ENCODE measurements around the gene NRG3. TPM values are rescaled to one million over a fixed set of nuclear protein-coding genes. Genes with fewer than 3 reads are reported as not detected.

NRG3 gene
- polyA plus RNA-seq, 3 donors from 2014 or later: not detected

DNA sequence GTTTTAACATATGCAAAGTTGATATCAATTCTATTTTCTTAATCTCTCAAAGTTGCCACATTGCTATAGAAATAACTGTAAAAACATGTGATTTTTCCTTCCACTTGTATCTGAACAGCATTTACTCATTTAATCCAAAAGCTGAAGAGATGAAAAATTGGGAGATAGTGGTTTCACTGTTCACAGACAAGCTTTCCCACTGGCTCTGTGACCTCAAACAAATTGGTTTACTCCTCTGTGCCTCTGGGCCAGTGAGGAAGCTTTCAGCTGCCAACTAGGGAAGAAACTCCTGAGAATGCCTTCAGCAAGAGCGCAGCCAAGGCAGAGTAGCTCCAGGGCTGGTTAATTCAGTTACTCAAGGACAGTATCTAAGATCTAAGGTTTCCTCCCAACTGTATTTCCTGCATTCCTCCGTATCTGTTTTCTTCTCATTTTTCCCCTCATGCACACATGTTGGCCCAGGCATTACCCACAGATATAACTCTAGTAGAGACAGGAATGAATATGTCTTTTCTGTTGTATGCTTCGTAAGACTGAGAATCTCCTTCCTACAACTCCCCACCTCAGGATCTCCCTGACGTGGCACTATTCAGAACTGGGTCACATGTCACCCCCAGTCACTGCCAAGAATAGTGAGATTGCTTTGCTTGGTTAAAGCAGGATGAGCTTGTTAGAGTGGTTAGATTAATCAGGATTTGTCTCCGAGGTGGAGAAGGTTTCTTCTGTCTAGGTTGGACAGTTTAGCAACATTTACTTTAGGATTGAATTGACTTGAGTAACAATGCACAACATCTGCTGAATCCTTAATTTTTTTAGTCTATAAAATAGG lies 315.7 kb downstream of the NRG3 start:
- no peak for DNase-seq
- H3K4me1 Mint-ChIP-seq: no peaks in the 10 kb centered on the region
- H3K36me3 Mint-ChIP-seq: peaks cover 0 to 4% (median 0%) of the 10 kb centered on the region in 3 donors
- peaks cover 2 to 34% (median 16%) of the 10 kb centered on the region in 6 donors for H3K9me3 Mint-ChIP-seq
- no peak overlapping the region for H3K27ac Mint-ChIP-seq
- H3K4me3 Mint-ChIP-seq: no peak overlapping the region
- H3K27me3 Mint-ChIP-seq (ENCODE audit: low read depth in 3 of 3): no peaks in the 10 kb centered on the region

GRCh38 chr10:82191653-82192052 lies 316.7 kb downstream of the NRG3 start:
- DNase-seq: no peak
- Mint-ChIP-seq H3K4me1 (no peaks in the 10 kb centered on the region), H3K4me3 (no peak overlapping the region), H3K36me3 (peaks cover 0 to 4% (median 0%) of the 10 kb centered on the region in 3 donors), H3K27ac (no peak overlapping the region), H3K9me3 (peaks cover 2 to 41% (median 13%) of the 10 kb centered on the region in 6 donors), H3K27me3 (ENCODE audit: low read depth in 3 of 3) (no peaks in the 10 kb centered on the region)

GRCh38 chr10:82192665-82193064 lies 317.7 kb downstream of the NRG3 start:
- Mint-ChIP-seq H3K9me3 (peaks cover 2 to 43% (median 9%) of the 10 kb centered on the region in 6 donors), H3K27ac (no peak overlapping the region), H3K27me3 (ENCODE audit: low read depth in 3 of 3) (no peaks in the 10 kb centered on the region), H3K36me3 (peaks cover 0 to 4% (median 0%) of the 10 kb centered on the region in 3 donors), H3K4me3 (no peak overlapping the region), H3K4me1 (no peaks in the 10 kb centered on the region)
- no peak for DNase-seq

DNA sequence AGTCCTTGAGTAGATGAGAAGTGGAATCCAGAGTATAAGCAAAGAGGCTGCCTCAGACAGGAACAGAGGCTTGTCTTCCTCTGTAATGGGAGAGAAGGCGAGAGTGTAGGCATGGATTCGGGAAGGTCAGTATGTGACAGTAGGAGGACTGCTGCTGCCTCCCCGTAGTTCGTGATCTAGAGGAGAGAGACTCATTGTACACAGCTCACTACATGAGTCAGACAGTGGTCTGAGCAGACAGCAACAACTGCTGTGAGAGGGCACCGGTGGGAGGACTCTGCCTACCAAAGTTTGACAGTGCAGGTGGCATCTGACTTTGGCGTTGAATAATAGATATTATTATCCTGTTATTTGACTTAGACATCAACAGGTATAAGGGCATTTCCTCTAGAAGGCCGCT lies 319.4 kb downstream of the NRG3 start:
- Mint-ChIP-seq H3K4me1 (no peaks in the 10 kb centered on the region), H3K9me3 (peaks cover 0 to 28% (median 6%) of the 10 kb centered on the region in 6 donors), H3K4me3 (no peak overlapping the region), H3K27me3 (ENCODE audit: low read depth in 3 of 3) (no peaks in the 10 kb centered on the region), H3K36me3 (no peaks in the 10 kb centered on the region), H3K27ac (no peak overlapping the region)
- DNase-seq: no peak

DNA sequence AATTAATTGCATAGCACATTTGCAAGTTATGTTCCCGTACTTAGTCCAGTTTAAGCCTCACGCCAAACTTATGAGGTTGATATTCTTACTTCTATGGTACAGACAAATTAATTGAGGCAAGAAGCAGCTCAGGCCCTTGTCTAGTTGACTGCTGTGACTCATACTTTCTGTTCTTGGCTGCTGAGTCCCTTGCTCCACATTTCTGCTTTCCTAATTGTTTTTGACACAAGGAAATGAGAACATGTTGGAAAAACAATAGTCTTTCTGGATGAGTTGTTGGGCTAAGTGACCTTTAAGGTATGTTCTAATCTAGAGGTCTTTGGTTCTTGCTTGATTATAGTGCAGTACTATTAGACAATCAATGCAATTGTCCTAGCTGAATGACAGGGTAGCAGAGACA lies 331.8 kb downstream of the NRG3 start:
- no peaks in the 10 kb centered on the region for H3K4me1 Mint-ChIP-seq
- H3K4me3 Mint-ChIP-seq: no peak overlapping the region

GRCh38 chr10:82208726-82209125 lies 333.7 kb downstream of the NRG3 start:
- H3K27me3 Mint-ChIP-seq (ENCODE audit: low read depth in 3 of 3): no peaks in the 10 kb centered on the region
- no peaks in the 10 kb centered on the region for H3K36me3 Mint-ChIP-seq
- H3K27ac Mint-ChIP-seq: no peak overlapping the region

More for the DNA sequence above, 331.8 kb downstream of the NRG3 start:
- Mint-ChIP-seq H3K9me3 (peaks cover 6 to 44% (median 14%) of the 10 kb centered on the region in 6 donors), H3K27ac (no peak overlapping the region), H3K27me3 (ENCODE audit: low read depth in 3 of 3) (no peaks in the 10 kb centered on the region), H3K36me3 (no peaks in the 10 kb centered on the region)
- no peak for DNase-seq

DNA sequence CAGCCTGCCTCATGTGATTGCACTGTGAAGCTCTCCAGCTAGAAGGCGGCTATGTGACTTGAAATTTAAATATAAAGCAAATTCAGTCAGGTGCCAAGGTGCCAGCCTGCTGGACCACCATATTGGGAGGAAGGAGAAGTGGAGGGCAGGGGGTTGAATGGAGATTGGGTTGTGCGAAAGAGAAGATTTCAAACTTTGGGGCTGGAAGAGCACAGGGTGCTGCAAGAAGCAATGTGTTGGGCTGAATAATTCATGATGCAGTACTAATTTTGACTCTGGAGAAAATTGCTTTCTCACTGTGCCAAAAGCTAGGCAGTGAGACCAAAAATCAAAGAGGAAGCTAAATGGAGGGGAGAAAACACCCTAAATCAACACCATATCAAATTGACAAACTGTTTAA lies 335.3 kb downstream of the NRG3 start:
- DNase-seq: no peak
- Mint-ChIP-seq H3K9me3 (peaks cover 6 to 33% (median 10%) of the 10 kb centered on the region in 6 donors), H3K27ac (no peak overlapping the region), H3K36me3 (no peaks in the 10 kb centered on the region), H3K4me3 (no peak overlapping the region), H3K27me3 (ENCODE audit: low read depth in 3 of 3) (no peaks in the 10 kb centered on the region), H3K4me1 (no peaks in the 10 kb centered on the region)

More at GRCh38 chr10:82208726-82209125, 333.7 kb downstream of the NRG3 start:
- peaks cover 6 to 39% (median 11%) of the 10 kb centered on the region in 6 donors for H3K9me3 Mint-ChIP-seq
- no peaks in the 10 kb centered on the region for H3K4me1 Mint-ChIP-seq
- DNase-seq: no peak
- H3K4me3 Mint-ChIP-seq: no peak overlapping the region

DNA sequence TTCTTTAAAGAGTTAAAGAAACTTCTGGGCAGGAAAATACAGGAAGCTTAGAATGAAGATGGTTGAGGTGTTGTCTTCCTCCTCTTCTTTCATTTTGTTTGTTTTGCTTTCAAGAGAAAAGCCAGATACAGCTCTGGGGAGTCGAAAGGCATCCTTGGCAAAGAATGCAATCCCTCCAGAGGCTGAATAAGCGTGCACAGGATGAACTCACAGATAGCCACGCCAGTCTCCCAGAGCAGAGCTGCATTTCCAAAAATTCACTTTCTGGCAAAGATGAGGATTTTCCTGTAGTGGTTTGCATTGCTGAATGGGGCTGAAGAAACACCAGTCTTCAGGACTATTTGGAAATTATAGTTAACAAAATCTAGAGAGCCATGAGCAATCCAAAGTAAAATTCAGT lies 336.4 kb downstream of the NRG3 start:
- Mint-ChIP-seq H3K36me3 (no peaks in the 10 kb centered on the region), H3K4me3 (no peak overlapping the region), H3K9me3 (peaks cover 4 to 26% (median 8%) of the 10 kb centered on the region in 6 donors), H3K27ac (no peak overlapping the region), H3K27me3 (ENCODE audit: low read depth in 3 of 3) (no peaks in the 10 kb centered on the region), H3K4me1 (no peaks in the 10 kb centered on the region)
- no peak for DNase-seq

GRCh38 chr10:82212753-82213152 lies 337.8 kb downstream of the NRG3 start:
- no peak overlapping the region for H3K4me3 Mint-ChIP-seq
- H3K36me3 Mint-ChIP-seq: no peaks in the 10 kb centered on the region
- no peaks in the 10 kb centered on the region for H3K4me1 Mint-ChIP-seq
- H3K27ac Mint-ChIP-seq: no peak overlapping the region
- H3K27me3 Mint-ChIP-seq (ENCODE audit: low read depth in 3 of 3): no peaks in the 10 kb centered on the region
- H3K9me3 Mint-ChIP-seq: peaks cover 1 to 18% (median 5%) of the 10 kb centered on the region in 6 donors
- no peak for DNase-seq

- DNase-seq: no peak
- Mint-ChIP-seq H3K36me3 (no peaks in the 10 kb centered on the region), H3K27me3 (ENCODE audit: low read depth in 3 of 3) (no peaks in the 10 kb centered on the region), H3K4me3 (no peak overlapping the region), H3K4me1 (no peaks in the 10 kb centered on the region), H3K27ac (no peak overlapping the region), H3K9me3 (peaks cover 1 to 28% (median 7%) of the 10 kb centered on the region in 6 donors)
Measured at GRCh38 chr10:82213784-82214183, 338.8 kb downstream of the NRG3 start.

DNA sequence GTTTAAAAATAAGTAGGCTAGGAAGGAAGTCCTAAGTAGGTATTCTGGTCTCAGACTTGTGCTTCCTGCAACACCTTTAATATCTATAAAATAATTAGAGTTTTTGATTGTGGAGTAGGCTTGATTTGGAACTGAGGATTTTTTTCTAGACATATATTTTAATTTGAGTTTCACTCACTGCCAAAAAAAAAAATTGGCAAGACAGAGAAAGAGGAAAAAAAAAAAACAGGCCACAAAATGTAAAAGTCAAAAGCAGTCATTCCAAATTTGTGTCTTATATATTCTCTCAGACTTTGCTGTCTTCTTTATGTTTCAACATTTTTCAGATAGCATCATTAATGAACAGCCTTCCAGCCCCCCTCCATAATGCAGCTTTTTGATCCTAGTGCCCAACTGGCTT lies 346.1 kb downstream of the NRG3 start:
- Mint-ChIP-seq H3K27ac (no peak overlapping the region), H3K9me3 (peaks cover 0 to 26% (median 7%) of the 10 kb centered on the region in 6 donors), H3K4me1 (no peaks in the 10 kb centered on the region), H3K36me3 (no peaks in the 10 kb centered on the region), H3K27me3 (ENCODE audit: low read depth in 3 of 3) (peaks cover 0 to 1% (median 0%) of the 10 kb centered on the region in 3 donors), H3K4me3 (no peak overlapping the region)
- no peak for DNase-seq

DNA sequence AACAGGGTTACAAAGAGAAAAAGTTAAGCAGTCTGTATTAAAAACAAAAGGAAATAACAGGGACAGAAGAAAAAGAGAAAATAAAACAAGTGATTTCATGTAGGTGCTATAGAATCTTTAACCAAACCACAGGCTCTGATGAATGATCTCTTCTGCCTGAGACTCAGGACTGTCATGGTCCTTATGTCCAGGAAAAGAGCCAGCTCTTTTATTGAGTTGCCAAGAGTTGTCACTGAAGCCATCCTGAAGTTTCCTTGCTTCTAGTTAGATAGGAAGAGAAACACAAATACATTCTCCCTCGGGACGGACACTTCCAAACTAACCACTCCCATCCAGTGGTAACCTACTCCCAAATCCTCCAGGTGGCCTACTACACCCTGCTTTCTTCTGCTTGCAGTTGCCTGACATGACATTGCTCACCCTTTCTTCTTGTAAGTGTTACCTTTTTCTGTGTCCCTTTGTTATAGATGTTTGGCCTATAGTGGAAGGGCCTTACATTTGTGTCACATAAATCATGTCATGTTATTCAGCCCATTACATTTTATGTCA lies 346.7 kb downstream of the NRG3 start:
- Mint-ChIP-seq H3K4me1 (no peaks in the 10 kb centered on the region), H3K27me3 (ENCODE audit: low read depth in 3 of 3) (peaks cover 0 to 1% (median 0%) of the 10 kb centered on the region in 3 donors), H3K4me3 (no peak overlapping the region), H3K27ac (no peak overlapping the region), H3K36me3 (no peaks in the 10 kb centered on the region), H3K9me3 (peaks cover 2 to 26% (median 7%) of the 10 kb centered on the region in 6 donors)
- no peak for DNase-seq

- no peak overlapping the region for H3K27ac Mint-ChIP-seq
- peaks cover 8 to 30% (median 16%) of the 10 kb centered on the region in 6 donors for H3K9me3 Mint-ChIP-seq
- H3K4me1 Mint-ChIP-seq: no peaks in the 10 kb centered on the region
- H3K36me3 Mint-ChIP-seq: peaks cover 0 to 3% (median 0%) of the 10 kb centered on the region in 3 donors
- H3K4me3 Mint-ChIP-seq: no peak overlapping the region
- H3K27me3 Mint-ChIP-seq (ENCODE audit: low read depth in 3 of 3): peaks cover 0 to 3% (median 0%) of the 10 kb centered on the region in 3 donors
- DNase-seq: no peak
Measured at GRCh38 chr10:82228701-82229100, 353.7 kb downstream of the NRG3 start.

DNA sequence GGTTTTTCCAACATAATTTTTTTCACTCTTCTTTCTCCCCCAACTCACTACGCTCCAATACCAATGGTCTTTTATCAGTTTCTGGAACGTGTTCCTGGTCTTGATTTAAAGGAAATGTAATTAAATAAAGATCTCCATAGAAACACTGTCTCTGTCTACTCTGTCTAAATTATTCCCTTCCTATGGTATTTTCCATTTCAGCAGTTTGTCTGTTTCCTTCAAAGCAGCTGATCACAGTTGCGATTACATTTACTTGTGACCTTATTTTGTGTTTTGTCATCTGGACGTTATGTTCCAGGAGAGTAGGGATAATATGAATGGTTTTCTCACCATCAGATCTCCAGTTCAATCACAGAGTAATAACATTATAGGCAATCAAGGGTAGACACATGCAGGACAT lies 359.2 kb downstream of the NRG3 start:
- H3K27me3 Mint-ChIP-seq (ENCODE audit: low read depth in 3 of 3): peaks cover 0 to 3% (median 0%) of the 10 kb centered on the region in 3 donors
- peaks cover 6 to 57% (median 19%) of the 10 kb centered on the region in 6 donors for H3K9me3 Mint-ChIP-seq
- DNase-seq: no peak
- no peak overlapping the region for H3K4me3 Mint-ChIP-seq
- H3K4me1 Mint-ChIP-seq: no peaks in the 10 kb centered on the region
- H3K27ac Mint-ChIP-seq: no peak overlapping the region
- peaks cover 0 to 3% (median 0%) of the 10 kb centered on the region in 3 donors for H3K36me3 Mint-ChIP-seq
